Stimulated activated memory B cell treated with anti-CD40 and anti-IgM and Interleukin-4, amounts not matched to agents 10 μg/mL and 1 μg/mL and 100 μg/mL, for 72 hours (primary cell): Measurements from ENCODE around the gene PVALEF.

ENCODE experiments used
- ATAC-seq: fragments of 150-1000 bp; cut with Tn5 transposase; 2 replicates; pipeline ENCODE4 v1.10.0; 2021
- H3K27ac Mint-ChIP-seq: one replicate; pipeline ENCODE4 v1.8.0; 2022; ENCODE audit warnings: mild to moderate bottlenecking, mixed read lengths
- H3K27me3 Mint-ChIP-seq: one replicate; pipeline ENCODE4 v1.8.0; 2022; ENCODE audit warnings: mixed read lengths
- H3K36me3 Mint-ChIP-seq: one replicate; pipeline ENCODE4 v1.8.0; 2022; ENCODE audit warnings: mixed read lengths
- H3K4me1 Mint-ChIP-seq: one replicate; pipeline ENCODE4 v1.8.0; 2022; ENCODE audit warnings: mixed read lengths
- H3K4me3 Mint-ChIP-seq: one replicate; pipeline ENCODE4 v1.8.0; 2022; ENCODE audit warnings: mild to moderate bottlenecking, moderate library complexity, mixed read lengths
- H3K9me3 Mint-ChIP-seq: one replicate; pipeline ENCODE4 v1.8.0; 2022; ENCODE audit warnings: mixed read lengths

The PVALEF gene

GRCh38 chr17:81189670-81190530 lies 24.6 kb downstream of the PVALEF start:
- Mint-ChIP-seq H3K4me1 (no peaks in the 10 kb centered on the region), H3K9me3 (no peaks in the 10 kb centered on the region), H3K36me3 (peaks cover 17% of the 10 kb centered on the region), H3K4me3 (no peak overlapping the region), H3K27ac (no peak overlapping the region), H3K27me3 (no peaks in the 10 kb centered on the region)
- no peak for ATAC-seq

- Mint-ChIP-seq H3K36me3 (peaks cover 17% of the 10 kb centered on the region), H3K4me1 (no peaks in the 10 kb centered on the region), H3K27me3 (no peaks in the 10 kb centered on the region), H3K4me3 (no peak overlapping the region), H3K9me3 (no peaks in the 10 kb centered on the region), H3K27ac (no peak overlapping the region)
- no peak for ATAC-seq
Observed at GRCh38 chr17:81190591-81190990, 25.3 kb downstream of the PVALEF start.

GRCh38 chr17:81191116-81191515 lies 25.8 kb downstream of the PVALEF start:
- Mint-ChIP-seq H3K9me3 (no peaks in the 10 kb centered on the region), H3K27ac (no peak overlapping the region), H3K4me3 (no peak overlapping the region), H3K4me1 (no peaks in the 10 kb centered on the region), H3K27me3 (no peaks in the 10 kb centered on the region), H3K36me3 (peaks cover 18% of the 10 kb centered on the region)
- no peak for ATAC-seq

- Mint-ChIP-seq H3K36me3 (peaks cover 23% of the 10 kb centered on the region), H3K4me3 (no peak overlapping the region), H3K27me3 (no peaks in the 10 kb centered on the region), H3K27ac (no peak overlapping the region), H3K4me1 (no peaks in the 10 kb centered on the region), H3K9me3 (no peaks in the 10 kb centered on the region)
- ATAC-seq = no peak
Observed at GRCh38 chr17:81191646-81192045, 26.3 kb downstream of the PVALEF start.

GRCh38 chr17:81192386-81193050 lies 27.2 kb downstream of the PVALEF start:
- H3K9me3 Mint-ChIP-seq = no peaks in the 10 kb centered on the region
- H3K27me3 Mint-ChIP-seq = no peaks in the 10 kb centered on the region
- H3K4me3 Mint-ChIP-seq = no peak overlapping the region
- no peak overlapping the region for H3K27ac Mint-ChIP-seq
- H3K36me3 Mint-ChIP-seq = peaks cover 23% of the 10 kb centered on the region
- no peak for ATAC-seq
- H3K4me1 Mint-ChIP-seq = no peaks in the 10 kb centered on the region

GRCh38 chr17:81193051-81193410 lies 27.7 kb downstream of the PVALEF start:
- Mint-ChIP-seq H3K27me3 (no peaks in the 10 kb centered on the region), H3K36me3 (peaks cover 28% of the 10 kb centered on the region), H3K27ac (no peak overlapping the region), H3K9me3 (no peaks in the 10 kb centered on the region), H3K4me3 (no peak overlapping the region), H3K4me1 (no peaks in the 10 kb centered on the region)
- ATAC-seq = no peak

GRCh38 chr17:81193470-81194224 lies 28.3 kb downstream of the PVALEF start:
- Mint-ChIP-seq H3K4me1 (no peaks in the 10 kb centered on the region), H3K27me3 (no peaks in the 10 kb centered on the region), H3K9me3 (no peaks in the 10 kb centered on the region), H3K27ac (no peak overlapping the region), H3K36me3 (peaks cover 34% of the 10 kb centered on the region), H3K4me3 (no peak overlapping the region)
- no peak for ATAC-seq

- Mint-ChIP-seq H3K9me3 (no peaks in the 10 kb centered on the region), H3K27me3 (no peaks in the 10 kb centered on the region), H3K27ac (peak overlapping the region; percentile 65), H3K36me3 (peaks cover 31% of the 10 kb centered on the region), H3K4me1 (no peaks in the 10 kb centered on the region), H3K4me3 (no peak overlapping the region)
- no peak for ATAC-seq
Observed at GRCh38 chr17:81194225-81194760, 29.0 kb downstream of the PVALEF start.

- no peak for ATAC-seq
- Mint-ChIP-seq H3K4me3 (no peak overlapping the region), H3K4me1 (no peaks in the 10 kb centered on the region), H3K36me3 (peaks cover 31% of the 10 kb centered on the region), H3K9me3 (no peaks in the 10 kb centered on the region), H3K27me3 (no peaks in the 10 kb centered on the region), H3K27ac (peak overlapping the region; percentile 65)
Observed at GRCh38 chr17:81194941-81195901, 29.9 kb downstream of the PVALEF start.

GRCh38 chr17:81195941-81196495 lies 30.7 kb downstream of the PVALEF start:
- no peaks in the 10 kb centered on the region for H3K4me1 Mint-ChIP-seq
- H3K9me3 Mint-ChIP-seq = no peaks in the 10 kb centered on the region
- no peak overlapping the region for H3K27ac Mint-ChIP-seq
- no peak for ATAC-seq
- H3K27me3 Mint-ChIP-seq = no peaks in the 10 kb centered on the region
- H3K4me3 Mint-ChIP-seq = no peak overlapping the region
- peaks cover 31% of the 10 kb centered on the region for H3K36me3 Mint-ChIP-seq

- Mint-ChIP-seq H3K27me3 (no peaks in the 10 kb centered on the region), H3K36me3 (peaks cover 31% of the 10 kb centered on the region), H3K4me3 (no peak overlapping the region), H3K9me3 (no peaks in the 10 kb centered on the region), H3K27ac (no peak overlapping the region), H3K4me1 (no peaks in the 10 kb centered on the region)
- no peak for ATAC-seq
Observed at GRCh38 chr17:81196505-81197408, 31.4 kb downstream of the PVALEF start.

- Mint-ChIP-seq H3K27ac (no peak overlapping the region), H3K4me3 (no peak overlapping the region), H3K4me1 (no peaks in the 10 kb centered on the region), H3K9me3 (no peaks in the 10 kb centered on the region), H3K27me3 (no peaks in the 10 kb centered on the region), H3K36me3 (peaks cover 36% of the 10 kb centered on the region)
- peak; percentile 41 for ATAC-seq
Observed at GRCh38 chr17:81197409-81197795, 32.1 kb downstream of the PVALEF start.

GRCh38 chr17:81197831-81198490 lies 32.7 kb downstream of the PVALEF start:
- no peak overlapping the region for H3K4me3 Mint-ChIP-seq
- H3K27me3 Mint-ChIP-seq = no peaks in the 10 kb centered on the region
- H3K36me3 Mint-ChIP-seq = peaks cover 41% of the 10 kb centered on the region
- H3K9me3 Mint-ChIP-seq = no peaks in the 10 kb centered on the region
- no peaks in the 10 kb centered on the region for H3K4me1 Mint-ChIP-seq
- no peak for ATAC-seq
- H3K27ac Mint-ChIP-seq = no peak overlapping the region
